Measurements from ENCODE around the gene CTSC.

- TF ChIP-seq, protein P1, sequence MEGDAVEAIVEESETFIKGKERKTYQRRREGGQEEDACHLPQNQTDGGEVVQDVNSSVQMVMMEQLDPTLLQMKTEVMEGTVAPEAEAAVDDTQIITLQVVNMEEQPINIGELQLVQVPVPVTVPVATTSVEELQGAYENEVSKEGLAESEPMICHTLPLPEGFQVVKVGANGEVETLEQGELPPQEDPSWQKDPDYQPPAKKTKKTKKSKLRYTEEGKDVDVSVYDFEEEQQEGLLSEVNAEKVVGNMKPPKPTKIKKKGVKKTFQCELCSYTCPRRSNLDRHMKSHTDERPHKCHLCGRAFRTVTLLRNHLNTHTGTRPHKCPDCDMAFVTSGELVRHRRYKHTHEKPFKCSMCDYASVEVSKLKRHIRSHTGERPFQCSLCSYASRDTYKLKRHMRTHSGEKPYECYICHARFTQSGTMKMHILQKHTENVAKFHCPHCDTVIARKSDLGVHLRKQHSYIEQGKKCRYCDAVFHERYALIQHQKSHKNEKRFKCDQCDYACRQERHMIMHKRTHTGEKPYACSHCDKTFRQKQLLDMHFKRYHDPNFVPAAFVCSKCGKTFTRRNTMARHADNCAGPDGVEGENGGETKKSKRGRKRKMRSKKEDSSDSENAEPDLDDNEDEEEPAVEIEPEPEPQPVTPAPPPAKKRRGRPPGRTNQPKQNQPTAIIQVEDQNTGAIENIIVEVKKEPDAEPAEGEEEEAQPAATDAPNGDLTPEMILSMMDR (IDR thresholded peaks at IDR 0.05): no peak
- no peak for TF ChIP-seq POLR2A (IDR thresholded peaks at IDR 0.05)
These were observed 54.6 kb downstream of the CTSC start for GRCh38 chr11:88282747-88283515.
